ENCODE results near the gene PDE1C.
"Not testable (repeated sequence)": the region's sequence is repeated elsewhere in the genome, so short reads cannot be mapped to it uniquely, and the experiment has no call there.

PDE1C gene

GRCh38 chr7:31887006-31887405 is 183.2 kb downstream of the PDE1C start:
- DNase-seq, result no peak

DNA sequence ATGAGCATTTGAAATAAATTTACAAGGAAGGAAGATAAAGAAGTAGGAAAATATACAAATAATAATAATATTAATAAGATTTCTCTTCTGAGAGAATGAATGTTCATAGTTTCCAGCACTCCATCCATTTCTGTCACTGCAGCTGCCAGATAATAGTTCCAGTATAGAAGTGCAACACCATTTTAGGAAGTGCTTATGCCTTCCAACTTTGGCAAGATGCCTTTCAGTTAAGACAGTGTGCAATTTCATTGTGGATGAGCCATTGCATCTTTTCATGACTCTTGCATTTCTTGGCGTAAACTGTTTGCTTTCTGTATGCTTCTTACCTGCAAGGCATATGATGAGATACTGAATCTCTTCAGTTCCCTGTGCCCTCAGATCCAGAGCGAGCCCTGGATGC is 185.0 kb downstream of the PDE1C start:
- DNase-seq, result no peak

GRCh38 chr7:31883761-31884164 is 186.4 kb downstream of the PDE1C start:
- no peak for DNase-seq

- DNase-seq, result no peak
Measured at GRCh38 chr7:31882187-31882586, 188.0 kb downstream of the PDE1C start.

- DNase-seq, result no peak
Measured at GRCh38 chr7:31878875-31879274, 191.3 kb downstream of the PDE1C start.

DNA sequence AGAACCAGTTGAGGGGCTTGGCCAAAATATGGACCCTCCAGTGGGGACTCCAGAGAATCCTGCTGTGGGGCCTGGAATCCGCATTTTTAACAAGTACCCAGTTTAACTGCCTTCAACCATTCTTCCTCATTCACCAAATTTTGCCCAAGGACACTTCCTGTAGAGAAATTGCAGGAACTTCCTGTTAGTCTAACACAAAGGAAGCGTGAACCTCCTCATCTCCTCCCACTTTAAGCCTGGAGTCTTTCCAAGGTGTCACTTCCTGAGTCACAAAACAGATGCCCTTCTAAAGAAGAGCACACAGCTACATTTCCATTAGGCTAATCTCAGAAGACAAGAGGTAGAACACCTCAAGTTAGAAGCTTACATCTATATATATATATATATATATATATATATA is 194.8 kb downstream of the PDE1C start:
- DNase-seq, result no peak

DNA sequence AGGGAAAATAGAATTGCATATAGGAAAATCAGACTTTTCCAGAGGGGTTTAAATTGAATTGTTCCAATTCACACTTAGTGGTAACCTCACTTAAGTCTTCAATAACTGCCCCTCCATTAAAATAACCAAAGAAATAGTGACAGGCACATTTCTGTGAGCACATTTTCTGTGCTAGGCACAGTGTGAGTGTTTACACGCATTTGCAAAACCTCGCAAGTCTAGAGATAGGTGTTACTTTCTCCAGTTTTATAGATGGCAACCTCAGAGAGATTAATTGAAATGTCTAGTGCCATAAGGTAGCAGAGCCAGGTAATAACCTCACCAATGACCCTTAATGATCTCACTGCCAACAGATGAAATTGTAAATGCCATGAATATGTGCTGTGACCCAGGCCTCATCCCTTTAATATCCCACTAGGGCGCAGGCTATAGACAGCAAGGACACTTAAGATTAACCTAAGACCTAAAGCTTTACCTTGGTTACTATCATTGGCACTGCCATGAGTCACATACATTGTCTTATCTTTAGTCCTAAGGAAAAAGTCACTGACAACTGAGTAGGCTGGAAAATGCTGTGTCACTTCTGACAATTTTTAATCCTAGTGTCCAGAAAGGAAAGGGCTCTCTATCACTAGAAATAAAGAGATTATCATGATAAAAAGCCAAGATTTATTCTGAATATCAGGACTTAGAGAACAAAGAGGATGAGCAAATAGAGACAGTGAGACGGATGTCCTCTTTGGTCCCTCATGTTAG is 195.4 kb downstream of the PDE1C start:
- DNase-seq, result no peak

DNA sequence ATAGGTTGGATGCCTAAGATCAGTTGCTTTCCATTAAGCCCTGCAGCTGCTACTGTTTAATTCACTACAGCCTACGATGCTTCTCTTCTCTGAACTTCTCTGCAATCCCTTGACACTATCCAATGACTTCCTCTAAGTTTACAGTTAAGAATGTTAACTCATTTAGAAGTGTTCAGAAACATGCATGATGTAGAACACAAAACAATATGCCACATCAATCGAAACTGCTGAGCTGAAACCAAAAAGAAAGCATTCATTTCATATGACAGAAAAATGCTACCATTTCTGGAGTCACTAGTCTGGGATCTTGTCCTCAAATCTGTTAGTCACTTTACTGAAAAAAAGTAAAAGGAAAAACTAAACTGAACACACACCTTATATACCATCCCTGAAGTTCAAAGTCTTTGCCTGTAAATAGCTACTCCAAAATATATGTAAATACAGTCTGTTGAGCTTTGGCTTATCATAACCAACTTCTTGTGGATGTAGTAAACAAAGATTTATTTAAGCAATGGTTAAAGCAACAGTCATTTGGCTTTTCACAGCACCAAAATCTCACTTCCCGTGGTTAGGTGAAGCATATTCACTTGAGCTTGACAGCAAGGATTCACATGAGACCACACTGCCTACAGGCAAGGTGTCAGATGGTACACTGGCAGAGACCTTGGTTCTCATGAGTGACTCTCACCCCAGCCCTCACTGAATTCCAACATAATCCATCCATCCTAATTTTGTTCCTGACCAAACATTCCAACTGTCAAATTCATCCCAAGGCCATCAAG is 196.2 kb downstream of the PDE1C start:
- no peak for DNase-seq

- DNase-seq, result no peak
Measured at GRCh38 chr7:31872545-31873370, 197.4 kb downstream of the PDE1C start.

DNA sequence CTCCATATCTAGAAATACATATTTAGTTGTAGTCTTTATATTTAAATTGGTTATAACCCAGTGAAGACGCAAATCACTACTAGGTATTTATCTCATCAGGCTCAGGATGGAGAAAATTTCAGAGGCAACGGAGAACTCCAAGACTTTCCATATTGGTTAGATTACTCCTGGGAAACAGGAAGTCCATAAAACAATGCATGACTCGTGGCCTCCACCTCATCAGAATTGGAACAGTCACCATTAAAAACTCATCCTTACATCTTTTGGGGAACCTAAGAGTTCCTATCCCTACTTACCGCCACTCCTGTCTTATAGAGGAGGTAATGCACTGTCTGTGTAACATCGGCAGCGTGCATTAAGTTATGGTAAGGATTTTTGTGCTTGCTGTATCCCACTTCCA is 205.6 kb downstream of the PDE1C start:
- DNase-seq, result no peak

DNA sequence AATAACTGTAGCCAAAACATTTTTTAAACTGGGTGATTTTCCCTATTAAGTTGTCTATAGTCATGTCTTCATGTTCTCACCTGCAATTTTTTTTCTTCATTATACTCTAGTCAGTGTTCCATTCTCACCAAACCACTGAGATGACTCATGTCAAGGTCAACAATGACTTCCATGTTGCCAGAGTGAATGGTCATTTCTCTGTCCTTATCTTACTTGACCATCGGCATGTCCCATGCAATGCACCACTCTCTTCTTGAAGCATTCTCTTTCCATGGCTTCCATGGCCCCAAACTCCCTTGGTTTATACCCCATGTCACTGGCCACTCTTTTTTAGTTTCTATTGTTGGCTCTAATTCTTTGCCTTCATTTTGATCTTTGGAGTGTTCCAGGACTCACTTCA is 209.3 kb downstream of the PDE1C start:
- DNase-seq, result no peak

DNA sequence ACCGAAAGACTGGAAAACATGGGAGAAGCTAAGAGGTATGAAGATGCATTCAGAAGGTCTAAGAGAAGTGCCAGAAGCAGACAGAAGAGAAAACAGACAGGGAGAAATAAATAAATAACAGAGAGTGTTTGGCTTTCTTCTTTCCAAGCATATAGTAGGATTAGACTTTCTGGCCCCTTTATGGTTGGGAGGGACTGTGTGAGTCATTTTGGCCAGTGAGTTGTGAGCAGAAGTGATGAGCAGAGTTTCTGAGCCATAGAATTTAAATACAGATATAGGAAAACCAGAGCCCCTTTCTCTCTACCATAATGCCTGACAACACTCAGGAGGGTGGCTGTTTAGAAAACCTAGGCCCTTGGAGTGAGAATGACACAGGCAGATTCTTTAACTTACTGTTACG is 212.2 kb downstream of the PDE1C start:
- no peak for DNase-seq

DNA sequence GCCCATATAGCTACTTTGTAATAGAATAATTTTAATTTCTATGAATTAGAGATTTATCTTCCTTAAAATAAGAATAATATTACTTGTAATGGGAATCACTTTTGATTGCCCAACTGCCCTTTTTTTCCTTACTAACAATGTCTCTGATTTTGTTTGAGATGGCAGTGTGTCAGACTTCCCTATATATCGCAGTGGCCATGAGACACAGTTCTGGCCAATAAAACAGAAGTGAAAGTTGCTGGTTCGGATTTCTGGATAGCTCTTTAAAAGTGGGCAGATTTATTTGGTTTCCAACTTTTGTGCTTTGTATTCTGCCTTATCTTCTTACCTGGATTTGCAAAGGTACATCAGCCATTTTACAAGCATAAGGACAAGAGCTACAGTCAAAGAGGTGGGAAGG is 213.0 kb downstream of the PDE1C start:
- DNase-seq, result no peak

DNA sequence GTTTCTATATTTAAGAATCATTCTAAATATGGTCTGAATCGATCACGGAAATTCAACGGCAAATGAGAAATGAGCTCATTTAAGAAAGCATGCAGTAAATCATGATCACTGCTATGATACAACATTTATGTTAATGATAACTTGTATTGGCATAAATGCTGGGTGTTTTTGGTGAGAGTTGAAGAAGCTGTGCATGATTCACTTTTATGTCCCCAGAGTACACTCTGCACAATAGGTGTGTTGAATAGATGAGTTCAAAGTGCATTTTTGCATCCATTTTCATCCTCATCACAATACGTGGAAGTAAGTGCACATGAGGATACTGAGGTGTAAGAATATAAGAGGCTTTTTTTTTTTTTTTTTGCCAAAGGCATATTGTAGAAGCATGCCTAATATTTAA is 213.9 kb downstream of the PDE1C start:
- no peak for DNase-seq

GRCh38 chr7:31855530-31855929 is 214.7 kb downstream of the PDE1C start:
- DNase-seq, result no peak

- no peak for DNase-seq
Measured at GRCh38 chr7:31853380-31853779, 216.8 kb downstream of the PDE1C start.

DNA sequence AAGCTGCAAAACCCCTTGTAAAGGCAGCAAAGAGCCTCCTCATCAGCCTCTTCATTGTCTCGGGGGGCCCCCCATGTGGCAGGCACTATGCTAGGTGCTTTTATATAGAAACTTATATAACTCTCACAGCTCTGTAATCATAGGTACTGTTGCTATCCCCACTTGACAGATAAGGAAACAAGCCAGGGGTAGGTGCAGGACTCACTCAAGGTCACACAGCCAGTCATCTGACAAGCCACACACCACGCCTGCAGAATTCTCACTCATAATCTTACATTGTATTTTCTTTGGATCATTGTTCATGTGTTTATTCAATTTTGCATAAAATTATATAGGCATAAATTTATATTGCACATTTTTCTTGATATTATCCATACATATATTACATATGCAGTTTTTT is 217.7 kb downstream of the PDE1C start:
- DNase-seq, result no peak

GRCh38 chr7:31851119-31851518 is 219.1 kb downstream of the PDE1C start:
- DNase-seq, result no peak

GRCh38 chr7:31850601-31851000 is 219.6 kb downstream of the PDE1C start:
- DNase-seq, result no peak

GRCh38 chr7:31850066-31850465 is 220.1 kb downstream of the PDE1C start:
- no peak for DNase-seq

DNA sequence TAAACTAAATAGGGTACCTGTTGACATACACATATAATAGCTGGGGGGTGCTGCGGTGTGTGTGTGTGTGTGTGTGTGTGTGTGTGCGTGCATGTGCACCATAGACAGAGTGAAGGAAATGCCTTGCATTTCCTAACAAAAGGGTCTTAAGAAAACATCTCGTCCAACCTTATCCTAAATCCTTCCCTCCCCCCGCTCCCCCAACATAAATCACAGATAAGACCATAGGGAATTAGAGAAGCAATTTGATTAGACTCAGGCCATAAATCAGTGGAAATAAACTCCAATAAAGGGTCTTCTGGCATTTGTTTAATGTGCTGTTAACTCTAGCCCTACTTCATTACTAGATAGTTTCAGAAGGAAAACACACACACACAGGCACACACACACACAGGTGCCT is 234.7 kb downstream of the PDE1C start:
- DNase-seq, result no peak

- not testable (repeated sequence) for DNase-seq
Measured at GRCh38 chr7:31833625-31834024, 236.6 kb downstream of the PDE1C start.

- no peak for DNase-seq
Measured at GRCh38 chr7:31828520-31828919, 241.7 kb downstream of the PDE1C start.

- no peak for DNase-seq
Measured at GRCh38 chr7:31825576-31825975, 244.6 kb downstream of the PDE1C start.

Data from CD4-positive, alpha-beta T cell treated with Interleukin-17A for 4 hours (primary cell).